Muscle of leg (tissue), 11 donors: ENCODE measurements around the gene CEP170. TPM values are rescaled to one million over a fixed set of nuclear protein-coding genes. Genes with fewer than 3 reads are reported as not detected.

ENCODE experiments used
- DNase-seq: peaks from one replicate; pipeline ENCODE4 v3.0.0; 2013
- H3K27ac ChIP-seq: one replicate; pipeline ENCODE4 v1.5.1; 2013; ENCODE audit warnings: mild to moderate bottlenecking, low read length, control low read depth
- H3K27me3 ChIP-seq: one replicate; pipeline ENCODE4 v1.6.1; 2013; ENCODE audit warnings: low read length; ENCODE audit not compliant: control insufficient read depth, insufficient read depth
- H3K36me3 ChIP-seq: one replicate; pipeline ENCODE4 v1.6.1; 2013; ENCODE audit warnings: low read length; ENCODE audit not compliant: control insufficient read depth, insufficient read depth
- H3K4me1 ChIP-seq: one replicate; pipeline ENCODE4 v1.6.1; 2013; ENCODE audit warnings: low read length; ENCODE audit not compliant: control insufficient read depth, insufficient read depth
- H3K4me3 ChIP-seq: one replicate; pipeline ENCODE4 v1.5.1; 2013; ENCODE audit warnings: low read length, control low read depth
- H3K9me3 ChIP-seq: replicated peaks from 2 replicates; pipeline ENCODE4 v1.6.1; 2013; ENCODE audit warnings: low read depth, low read length; ENCODE audit not compliant: control insufficient read depth
- WGBS: methylation state at CpG from one replicate; pipeline ENCODE4 v1.1.5; 2013; ENCODE audit warnings: missing lambda C conversion rate; ENCODE audit not compliant: insufficient coverage; 5-methylcytosine and 5-hydroxymethylcytosine counted together
- polyA plus RNA-seq, 8 donors: library from polyadenylated mRNA; unstranded; fragments of 120-200 nt; gene quantifications; one replicate each; pipeline versions ENCODE4 v1.2.1 to v1.2.3, GENCODE V29; 2013; ENCODE audit warnings: inconsistent platforms in 1 of 8, low replicate concordance in 1 of 8; ENCODE audit not compliant: insufficient read length in 8 of 8, insufficient read depth in 1 of 8
- total RNA-seq: library from RNA; stranded (reverse); fragments of 120-200 nt; gene quantifications from one replicate; pipeline ENCODE4 v1.2.4, GENCODE V29; 2013

Gene CEP170
- total and polyA plus RNA-seq, 9 donors: 44.5 to 68.5 (median 53.2) TPM

- Histone ChIP-seq H3K4me3 (no peak overlapping the region), H3K36me3 (no peaks in the 10 kb centered on the region), H3K27ac (no peak overlapping the region), H3K4me1 (no peaks in the 10 kb centered on the region), H3K9me3 (no peaks in the 10 kb centered on the region), H3K27me3 (no peaks in the 10 kb centered on the region)
- 70% methylated on average over 2 of the region's 9 CpGs for WGBS
- DNase-seq: no peak
These were observed 10.6 kb downstream of the CEP170 start for GRCh38 chr1:243244432-243244841.

GRCh38 chr1:243236604-243237252, 18.4 kb downstream of the CEP170 start:
- H3K4me3 ChIP-seq: no peak overlapping the region
- H3K36me3 ChIP-seq: peaks cover 4% of the 10 kb centered on the region
- H3K27me3 ChIP-seq: no peaks in the 10 kb centered on the region
- H3K9me3 ChIP-seq: peaks cover 7% of the 10 kb centered on the region
- H3K4me1 ChIP-seq: peaks cover 3% of the 10 kb centered on the region
- no CpG with 5 or more reads among the region's 4 CpGs for WGBS
- H3K27ac ChIP-seq: peak overlapping the region; percentile 43
- DNase-seq: no peak

GRCh38 chr1:243234978-243235647, 20.0 kb downstream of the CEP170 start:
- DNase-seq: peak; percentile 91

GRCh38 chr1:243233908-243234307, 21.2 kb downstream of the CEP170 start:
- Histone ChIP-seq H3K4me1 (peaks cover 3% of the 10 kb centered on the region), H3K27ac (no peak overlapping the region), H3K27me3 (no peaks in the 10 kb centered on the region), H3K9me3 (peaks cover 27% of the 10 kb centered on the region), H3K4me3 (no peak overlapping the region), H3K36me3 (peaks cover 9% of the 10 kb centered on the region)
- peak; percentile 67 for DNase-seq
- WGBS: no CpG with 5 or more reads among the region's 2 CpGs

More at GRCh38 chr1:243234978-243235647, 20.0 kb downstream of the CEP170 start:
- no peaks in the 10 kb centered on the region for H3K27me3 ChIP-seq
- peak overlapping the region; percentile 40 for H3K27ac ChIP-seq
- H3K4me3 ChIP-seq: no peak overlapping the region
- H3K4me1 ChIP-seq: peaks cover 3% of the 10 kb centered on the region
- H3K9me3 ChIP-seq: peaks cover 15% of the 10 kb centered on the region
- peaks cover 4% of the 10 kb centered on the region for H3K36me3 ChIP-seq
- WGBS: no CpG with 5 or more reads among the region's 4 CpGs

- H3K4me1 ChIP-seq: peaks cover 2% of the 10 kb centered on the region
These were observed 24.2 kb downstream of the CEP170 start for GRCh38 chr1:243230914-243231313.

GRCh38 chr1:243229526-243229925, 25.6 kb downstream of the CEP170 start:
- WGBS: no CpG with 5 or more reads among the region's 1 CpG
- Histone ChIP-seq H3K4me1 (peaks cover 2% of the 10 kb centered on the region), H3K27ac (no peak overlapping the region), H3K4me3 (no peak overlapping the region), H3K9me3 (peaks cover 30% of the 10 kb centered on the region), H3K36me3 (peaks cover 5% of the 10 kb centered on the region), H3K27me3 (no peaks in the 10 kb centered on the region)
- DNase-seq: no peak

More at GRCh38 chr1:243230914-243231313, 24.2 kb downstream of the CEP170 start:
- no peak overlapping the region for H3K4me3 ChIP-seq
- DNase-seq: peak; percentile 21
- H3K9me3 ChIP-seq: peaks cover 30% of the 10 kb centered on the region
- H3K27me3 ChIP-seq: no peaks in the 10 kb centered on the region
- no peak overlapping the region for H3K27ac ChIP-seq
- peaks cover 5% of the 10 kb centered on the region for H3K36me3 ChIP-seq

GRCh38 chr1:243227622-243228021, 27.5 kb downstream of the CEP170 start:
- no peaks in the 10 kb centered on the region for H3K4me1 ChIP-seq
- WGBS: 82% methylated on average over 1 of the region's 2 CpGs
- H3K36me3 ChIP-seq: peaks cover 13% of the 10 kb centered on the region
- DNase-seq: no peak
- H3K27me3 ChIP-seq: no peaks in the 10 kb centered on the region
- no peak overlapping the region for H3K4me3 ChIP-seq
- H3K27ac ChIP-seq: no peak overlapping the region
- peaks cover 28% of the 10 kb centered on the region for H3K9me3 ChIP-seq

GRCh38 chr1:243218059-243218458, 37.0 kb downstream of the CEP170 start:
- H3K4me1 ChIP-seq: no peaks in the 10 kb centered on the region
- H3K27ac ChIP-seq: no peak overlapping the region
- no peaks in the 10 kb centered on the region for H3K27me3 ChIP-seq
- H3K36me3 ChIP-seq: peaks cover 11% of the 10 kb centered on the region
- H3K4me3 ChIP-seq: no peak overlapping the region
- H3K9me3 ChIP-seq: no peaks in the 10 kb centered on the region
- DNase-seq: no peak

- H3K4me3 ChIP-seq: no peak overlapping the region
- H3K27ac ChIP-seq: no peak overlapping the region
- H3K36me3 ChIP-seq: peaks cover 10% of the 10 kb centered on the region
- no CpG with 5 or more reads among the region's 2 CpGs for WGBS
- H3K9me3 ChIP-seq: no peaks in the 10 kb centered on the region
- no peaks in the 10 kb centered on the region for H3K27me3 ChIP-seq
- peak; percentile 78 for DNase-seq
- H3K4me1 ChIP-seq: no peaks in the 10 kb centered on the region
These were observed 37.7 kb downstream of the CEP170 start for GRCh38 chr1:243217349-243217748.

GRCh38 chr1:243216741-243217140, 38.3 kb downstream of the CEP170 start:
- no CpG with 5 or more reads among the region's 2 CpGs for WGBS

More at GRCh38 chr1:243216741-243217140, 38.3 kb downstream of the CEP170 start:
- Histone ChIP-seq H3K4me3 (no peak overlapping the region), H3K27ac (no peak overlapping the region), H3K27me3 (no peaks in the 10 kb centered on the region), H3K36me3 (peaks cover 9% of the 10 kb centered on the region), H3K4me1 (no peaks in the 10 kb centered on the region), H3K9me3 (no peaks in the 10 kb centered on the region)
- no peak for DNase-seq
